ENCODE measurements around the gene COA1.

DNA sequence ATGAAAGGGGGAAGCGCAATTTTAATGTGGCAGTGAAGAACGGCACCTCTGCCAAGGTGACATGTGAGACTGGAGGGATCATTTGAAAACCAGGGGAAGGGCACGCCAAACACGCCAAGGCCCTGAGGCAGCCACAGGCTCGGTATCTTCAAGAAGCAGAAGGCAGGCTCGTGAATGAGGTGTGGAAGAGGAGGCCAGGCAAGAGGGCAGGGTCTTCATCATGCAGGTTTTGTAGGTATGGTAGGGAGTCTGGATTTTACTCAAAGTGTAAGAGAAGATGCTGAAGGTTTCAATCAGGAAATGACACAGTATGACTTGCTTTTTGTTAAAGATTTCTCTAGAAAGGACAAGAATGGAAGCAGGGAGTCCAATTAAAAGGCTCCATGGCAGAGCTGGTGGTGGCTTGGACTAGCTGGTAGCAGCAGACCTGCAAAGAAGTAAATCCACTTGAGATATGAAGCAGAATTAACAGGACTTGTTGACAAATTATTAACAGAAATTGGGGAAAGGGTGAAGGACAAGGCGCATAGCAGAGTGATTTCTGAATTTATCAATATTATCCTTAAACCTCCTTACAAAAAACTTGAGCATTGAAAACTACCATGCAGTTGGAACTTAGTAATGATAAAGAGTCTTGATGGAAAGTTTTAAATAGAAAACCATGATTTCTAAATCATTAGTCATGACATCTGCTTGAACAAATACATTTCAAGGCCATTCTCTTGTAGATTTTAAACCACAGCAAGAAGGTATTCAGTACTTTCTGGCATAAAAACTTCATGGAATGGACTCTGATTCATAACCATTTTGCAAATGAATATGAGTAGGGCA is 70.4 kb downstream of the COA1 start:
- TF ChIP-seq, protein P1, sequence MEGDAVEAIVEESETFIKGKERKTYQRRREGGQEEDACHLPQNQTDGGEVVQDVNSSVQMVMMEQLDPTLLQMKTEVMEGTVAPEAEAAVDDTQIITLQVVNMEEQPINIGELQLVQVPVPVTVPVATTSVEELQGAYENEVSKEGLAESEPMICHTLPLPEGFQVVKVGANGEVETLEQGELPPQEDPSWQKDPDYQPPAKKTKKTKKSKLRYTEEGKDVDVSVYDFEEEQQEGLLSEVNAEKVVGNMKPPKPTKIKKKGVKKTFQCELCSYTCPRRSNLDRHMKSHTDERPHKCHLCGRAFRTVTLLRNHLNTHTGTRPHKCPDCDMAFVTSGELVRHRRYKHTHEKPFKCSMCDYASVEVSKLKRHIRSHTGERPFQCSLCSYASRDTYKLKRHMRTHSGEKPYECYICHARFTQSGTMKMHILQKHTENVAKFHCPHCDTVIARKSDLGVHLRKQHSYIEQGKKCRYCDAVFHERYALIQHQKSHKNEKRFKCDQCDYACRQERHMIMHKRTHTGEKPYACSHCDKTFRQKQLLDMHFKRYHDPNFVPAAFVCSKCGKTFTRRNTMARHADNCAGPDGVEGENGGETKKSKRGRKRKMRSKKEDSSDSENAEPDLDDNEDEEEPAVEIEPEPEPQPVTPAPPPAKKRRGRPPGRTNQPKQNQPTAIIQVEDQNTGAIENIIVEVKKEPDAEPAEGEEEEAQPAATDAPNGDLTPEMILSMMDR (IDR thresholded peaks at IDR 0.05): no peak
- TF ChIP-seq POLR2A (IDR thresholded peaks at IDR 0.05): no peak
